Ectodermal cell (in vitro differentiated cells): ENCODE data around the gene STATH.
"Not testable (repeated sequence)": the region's sequence is repeated elsewhere in the genome, so short reads cannot be mapped to it uniquely, and the experiment has no call there.

Source experiments
- H3K27ac ChIP-seq: 2 replicates; pipeline ENCODE4 v1.7.0; 2013; ENCODE audit warnings: mild to moderate bottlenecking, low read depth, low read length; ENCODE audit not compliant: insufficient read depth, poor library complexity, severe bottlenecking
- H3K27me3 ChIP-seq: 2 replicates; pipeline ENCODE4 v1.7.0; 2013; ENCODE audit warnings: mild to moderate bottlenecking, low read length; ENCODE audit not compliant: insufficient read depth, control insufficient read depth, poor library complexity, severe bottlenecking
- H3K36me3 ChIP-seq: one replicate; pipeline ENCODE4 v1.7.0; 2013; ENCODE audit warnings: low read length; ENCODE audit not compliant: control insufficient read depth, insufficient read depth
- H3K4me1 ChIP-seq: one replicate; pipeline ENCODE4 v1.7.0; 2013; ENCODE audit warnings: low read length; ENCODE audit not compliant: control insufficient read depth, insufficient read depth
- H3K4me3 ChIP-seq: 2 replicates; pipeline ENCODE4 v1.7.0; 2013; ENCODE audit warnings: low read depth, low read length, control low read depth; ENCODE audit not compliant: insufficient read depth
- H3K9me3 ChIP-seq: 2 replicates; pipeline ENCODE4 v1.7.0; 2013; ENCODE audit warnings: mild to moderate bottlenecking, low read length, moderate library complexity; ENCODE audit not compliant: control insufficient read depth
- WGBS, 2 experiments: methylation state at CpG; one replicate each; pipeline ENCODE4 v1.1.7; 2013; ENCODE audit warnings: missing lambda C conversion rate in 2 of 2; 5-methylcytosine and 5-hydroxymethylcytosine counted together

Gene STATH

GRCh38 chr4:69999420-69999819 lies 3.7 kb downstream of the STATH start:
- Histone ChIP-seq H3K27ac (no peak overlapping the region), H3K4me1 (no peaks in the 10 kb centered on the region), H3K36me3 (no peaks in the 10 kb centered on the region), H3K9me3 (no peaks in the 10 kb centered on the region), H3K27me3 (no peaks in the 10 kb centered on the region), H3K4me3 (no peak overlapping the region)
- WGBS, 2 experiments: 98 to 100% methylated on average over 1 to 3 of the region's 3 CpGs

DNA sequence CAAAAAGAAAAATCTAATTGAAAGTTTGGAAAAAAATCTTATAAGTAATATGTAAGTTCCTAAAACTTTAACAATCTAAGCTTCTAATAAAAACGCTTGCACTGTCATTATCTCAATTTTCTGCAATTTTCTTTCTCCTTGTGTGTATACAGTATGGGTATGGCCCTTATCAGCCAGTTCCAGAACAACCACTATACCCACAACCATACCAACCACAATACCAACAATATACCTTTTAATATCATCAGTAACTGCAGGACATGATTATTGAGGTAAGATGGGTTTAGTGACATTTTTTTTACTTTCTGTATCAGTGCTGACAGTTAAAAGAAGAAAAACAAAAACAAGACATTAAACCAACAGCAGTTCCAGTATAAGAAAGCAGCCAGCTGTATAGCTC lies 4.9 kb downstream of the STATH start:
- 100% methylated on average over 1 of the region's 1 CpG; no CpG with 5 or more reads in 1 of the 2 experiments for WGBS, 2 experiments
- no peak overlapping the region for H3K27ac ChIP-seq
- no peak overlapping the region for H3K4me3 ChIP-seq

DNA sequence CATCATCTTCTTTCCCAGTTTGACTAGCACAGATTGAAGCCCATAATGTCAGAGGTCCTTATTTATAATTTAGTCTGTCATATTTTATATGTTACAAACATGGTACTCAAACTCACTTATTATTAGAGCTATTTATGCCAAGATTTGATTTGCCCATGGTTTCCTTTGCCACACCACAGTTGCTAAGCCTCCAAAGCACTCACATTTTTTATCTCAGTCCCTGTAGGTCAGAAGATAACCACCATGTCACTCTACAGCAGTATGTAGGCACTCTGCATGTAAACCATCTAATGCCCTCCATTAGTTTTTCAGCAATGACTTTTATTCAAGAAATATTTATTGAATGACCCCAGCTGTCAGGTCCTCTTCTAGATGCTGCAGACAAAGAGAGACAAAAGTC lies 6.7 kb downstream of the STATH start:
- no peaks in the 10 kb centered on the region for H3K36me3 ChIP-seq
- H3K27me3 ChIP-seq: no peaks in the 10 kb centered on the region
- no peaks in the 10 kb centered on the region for H3K4me1 ChIP-seq
- H3K9me3 ChIP-seq: no peaks in the 10 kb centered on the region
- no peak overlapping the region for H3K4me3 ChIP-seq
- no peak overlapping the region for H3K27ac ChIP-seq

More for the DNA sequence above, 4.9 kb downstream of the STATH start:
- Histone ChIP-seq H3K36me3 (no peaks in the 10 kb centered on the region), H3K27me3 (no peaks in the 10 kb centered on the region), H3K4me1 (no peaks in the 10 kb centered on the region), H3K9me3 (no peaks in the 10 kb centered on the region)

GRCh38 chr4:70008771-70009170 lies 13.0 kb downstream of the STATH start:
- Histone ChIP-seq H3K9me3 (no peaks in the 10 kb centered on the region), H3K27me3 (no peaks in the 10 kb centered on the region), H3K27ac (no peak overlapping the region), H3K36me3 (no peaks in the 10 kb centered on the region), H3K4me1 (no peaks in the 10 kb centered on the region), H3K4me3 (no peak overlapping the region)
- WGBS, 2 experiments: 84 to 87% methylated on average over 2 to 3 of the region's 3 CpGs

DNA sequence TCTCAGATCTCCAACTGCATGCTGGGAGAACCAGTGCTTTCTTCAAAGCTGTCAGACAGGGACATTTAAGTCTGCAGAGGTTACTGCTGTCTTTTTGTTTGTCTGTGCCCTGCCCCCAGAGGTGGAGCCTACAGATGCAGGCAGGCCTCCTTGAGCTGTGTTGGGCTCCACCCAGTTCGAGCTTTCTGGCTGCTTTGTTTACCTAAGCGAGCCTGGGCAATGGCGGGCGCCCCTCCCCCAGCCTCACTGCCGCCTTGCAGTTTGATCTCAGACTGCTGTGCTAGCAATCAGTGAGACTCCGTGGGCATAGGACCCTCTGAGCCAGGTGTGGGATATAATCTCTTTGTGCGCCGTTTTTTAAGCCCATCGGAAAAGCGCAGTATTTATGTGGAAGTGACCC lies 23.2 kb downstream of the STATH start:
- H3K9me3 ChIP-seq, H3K36me3 ChIP-seq, H3K27me3 ChIP-seq, H3K4me3 ChIP-seq, H3K4me1 ChIP-seq, H3K27ac ChIP-seq: not testable (repeated sequence)
- 66 to 84% methylated on average over 5 to 9 of the region's 10 CpGs for WGBS, 2 experiments

- H3K36me3 ChIP-seq: peaks cover 3% of the 10 kb centered on the region
- H3K27ac ChIP-seq: no peak overlapping the region
- H3K4me3 ChIP-seq: no peak overlapping the region
- WGBS, 2 experiments: 89 to 93% methylated on average over 2 of the region's 2 CpGs
- no peaks in the 10 kb centered on the region for H3K9me3 ChIP-seq
- no peaks in the 10 kb centered on the region for H3K4me1 ChIP-seq
- no peaks in the 10 kb centered on the region for H3K27me3 ChIP-seq
These were observed 27.5 kb downstream of the STATH start for GRCh38 chr4:70023218-70023617.

DNA sequence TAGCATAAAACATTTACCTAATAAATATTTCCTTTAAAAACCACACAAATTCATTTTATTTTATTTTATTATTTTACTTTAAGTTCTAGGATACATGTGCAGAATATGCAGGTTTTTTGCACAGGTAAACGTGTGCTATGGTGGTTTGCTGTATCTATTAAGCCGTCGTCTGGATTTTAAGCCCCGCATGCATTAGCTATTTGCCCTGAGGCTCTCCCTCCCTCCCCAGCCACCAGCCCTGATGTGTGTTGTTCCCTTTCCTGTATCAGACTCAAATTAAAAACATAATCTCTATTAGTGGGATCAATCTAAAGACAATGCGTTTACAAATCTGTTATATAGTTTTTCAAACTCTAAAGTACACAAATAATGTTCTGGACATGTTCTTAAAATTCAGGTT lies 31.2 kb downstream of the STATH start:
- Histone ChIP-seq H3K27me3 (no peaks in the 10 kb centered on the region), H3K9me3 (no peaks in the 10 kb centered on the region), H3K4me3 (no peak overlapping the region), H3K36me3 (no peaks in the 10 kb centered on the region), H3K27ac (no peak overlapping the region), H3K4me1 (no peaks in the 10 kb centered on the region)
- WGBS, 2 experiments: 93 to 97% methylated on average over 4 to 5 of the region's 5 CpGs

- not testable (repeated sequence) for H3K4me3 ChIP-seq, H3K9me3 ChIP-seq, H3K36me3 ChIP-seq, H3K27me3 ChIP-seq, H3K27ac ChIP-seq, H3K4me1 ChIP-seq
- 93 to 96% methylated on average over 5 of the region's 7 CpGs for WGBS, 2 experiments
These were observed 32.4 kb downstream of the STATH start, which contains the start of gene HTN3 for GRCh38 chr4:70028159-70028558. Gene HTN3, plus strand, starts transcription at chr4:70028459. Its CDS starts 2,282 bp downstream, at chr4:70030741.

DNA sequence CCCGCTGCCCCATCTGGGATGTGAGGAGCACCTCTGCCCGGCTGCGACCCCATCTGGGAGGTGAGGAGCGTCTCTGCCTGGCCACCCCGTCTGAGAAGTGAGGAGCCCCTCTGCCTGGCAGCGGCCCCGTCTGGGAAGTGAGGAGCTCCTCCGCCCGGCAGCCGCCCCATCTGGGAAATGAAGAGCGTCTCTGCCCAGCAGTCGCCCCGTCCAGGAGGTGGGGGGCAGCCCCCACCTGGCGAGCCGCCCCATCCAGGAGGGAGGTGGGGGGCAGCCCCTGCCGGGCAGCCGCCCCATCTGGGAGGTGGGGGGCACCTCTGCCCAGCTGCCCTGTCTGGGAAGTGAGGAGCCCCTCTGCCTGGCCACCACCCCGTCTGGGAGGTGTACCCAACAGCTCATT lies 41.8 kb downstream of the STATH start:
- H3K36me3 ChIP-seq, H3K4me3 ChIP-seq, H3K9me3 ChIP-seq, H3K27me3 ChIP-seq, H3K27ac ChIP-seq, H3K4me1 ChIP-seq: not testable (repeated sequence)
- 90% methylated on average over 18 of the region's 18 CpGs for WGBS, 2 experiments

DNA sequence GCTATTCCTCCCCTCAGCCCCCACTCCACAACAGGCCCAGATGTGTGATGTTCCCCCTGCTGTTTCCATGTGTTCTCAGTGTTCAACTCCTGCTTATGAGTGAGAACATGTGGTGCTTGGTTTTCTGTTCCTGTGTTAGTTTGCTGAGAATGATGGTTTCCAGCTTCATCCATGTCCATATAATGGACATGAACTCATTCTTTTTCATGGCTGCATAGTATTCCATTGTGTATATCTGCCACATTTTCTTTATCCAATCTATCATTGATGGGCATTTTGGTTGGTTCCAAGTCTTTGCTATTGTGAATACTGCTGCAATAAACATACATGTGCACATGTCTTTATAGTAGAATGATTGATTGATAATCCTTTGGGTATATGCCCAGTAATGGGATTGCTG lies 44.2 kb downstream of the STATH start:
- H3K4me1 ChIP-seq, H3K27ac ChIP-seq, H3K4me3 ChIP-seq, H3K9me3 ChIP-seq, H3K27me3 ChIP-seq, H3K36me3 ChIP-seq: not testable (repeated sequence)

DNA sequence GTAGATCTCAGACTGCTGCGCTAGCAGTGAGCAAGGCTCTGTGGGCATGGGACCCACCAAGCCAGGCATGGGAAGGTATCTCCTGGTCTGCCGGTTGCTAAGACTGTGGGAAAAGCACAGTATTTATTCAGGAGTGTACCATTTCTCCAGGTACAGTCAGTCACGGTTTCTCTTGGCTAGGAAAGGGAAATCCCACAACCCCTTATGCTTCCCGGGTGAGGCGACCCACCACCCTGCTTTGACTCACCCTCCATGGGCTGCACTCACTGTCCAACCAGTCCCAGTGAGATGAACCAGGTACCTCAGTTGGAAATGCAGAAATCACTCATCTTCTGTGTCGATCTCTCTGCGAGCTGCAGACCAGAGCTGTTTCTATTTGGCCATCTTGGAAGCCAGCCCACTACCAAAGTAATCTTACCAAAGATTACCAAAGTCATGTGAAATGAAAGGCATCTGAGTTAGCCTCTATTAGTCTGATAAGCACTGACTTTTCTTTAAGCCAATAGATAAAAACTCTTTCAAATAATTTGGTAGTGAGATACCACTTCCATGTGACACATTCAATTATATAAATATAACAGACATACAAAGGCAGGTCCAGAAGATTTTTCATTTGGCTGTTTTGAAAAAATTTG lies 46.0 kb downstream of the STATH start:
- Histone ChIP-seq H3K36me3 (no peaks in the 10 kb centered on the region), H3K4me1 (no peaks in the 10 kb centered on the region), H3K27me3 (no peaks in the 10 kb centered on the region), H3K4me3 (no peak overlapping the region), H3K27ac (no peak overlapping the region), H3K9me3 (no peaks in the 10 kb centered on the region)
- 91 to 96% methylated on average over 7 of the region's 7 CpGs for WGBS, 2 experiments
